D341Med (cell line): ENCODE measurements around the gene C21orf91.
"Not testable (repeated sequence)": the region's sequence is repeated elsewhere in the genome, so short reads cannot be mapped to it uniquely, and the experiment has no call there.

Experiments used
- DNase-seq: peaks from one replicate; pipeline ENCODE4 v3.0.0; 2012; ENCODE audit warnings: low spot score

The C21orf91 gene

DNA sequence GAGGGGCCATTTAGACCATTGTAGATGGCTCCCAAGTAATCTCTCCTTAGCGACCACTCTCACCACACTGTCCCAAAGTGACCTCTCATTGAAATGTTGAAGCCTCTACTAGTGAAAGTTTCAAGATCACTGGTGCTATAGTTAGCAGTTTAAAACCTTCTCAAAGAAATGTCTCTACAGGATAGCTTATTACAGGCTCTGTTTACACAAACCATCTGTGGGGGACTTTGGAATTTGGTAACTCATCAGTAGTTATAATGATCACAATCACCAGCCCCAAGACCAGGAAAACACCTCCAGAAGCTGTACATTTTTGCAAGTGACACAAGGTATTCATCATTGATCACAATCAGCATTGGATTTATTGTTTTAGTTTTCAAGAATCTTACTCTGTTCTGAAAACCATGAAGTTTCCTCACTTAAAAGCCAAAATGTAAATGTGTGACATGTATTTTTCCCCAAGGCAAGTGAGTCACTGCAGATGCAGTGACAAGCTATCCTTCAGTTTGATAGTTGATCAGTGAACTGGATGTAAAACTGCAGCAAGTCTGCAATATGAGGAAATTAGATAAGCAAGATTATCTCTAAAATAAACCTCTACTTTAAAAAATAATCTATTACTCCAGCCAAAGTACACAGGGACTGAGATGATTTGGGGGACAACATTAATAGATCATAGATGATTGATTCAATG is 41.9 kb downstream of the C21orf91 start:
- DNase-seq = no peak

- no peak for DNase-seq
These were observed 43.6 kb downstream of the C21orf91 start for GRCh38 chr21:17775431-17776126.

DNA sequence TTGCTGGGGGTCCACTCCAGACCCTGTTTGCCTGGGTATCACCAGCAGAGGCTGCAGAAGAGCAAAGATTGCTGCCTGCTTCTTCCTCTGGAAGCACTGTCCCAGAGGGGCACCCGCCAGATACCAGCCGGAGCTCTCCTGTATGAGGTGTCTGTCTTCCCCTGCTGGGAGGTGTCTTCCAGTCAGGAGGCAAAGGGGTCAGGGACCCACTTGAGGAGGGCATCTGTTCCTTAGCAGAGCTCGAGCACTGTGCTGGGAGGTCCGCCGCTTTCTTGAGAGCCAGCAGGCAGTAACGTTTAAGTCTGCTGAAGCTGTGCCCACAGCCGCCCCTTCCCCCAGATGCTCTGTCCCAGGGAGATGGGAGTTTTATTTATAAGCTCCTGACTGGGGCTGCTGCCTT is 44.1 kb downstream of the C21orf91 start:
- not testable (repeated sequence) for DNase-seq

- DNase-seq = no peak
These were observed 49.7 kb downstream of the C21orf91 start for GRCh38 chr21:17769447-17769845.

GRCh38 chr21:17768840-17769446 is 50.2 kb downstream of the C21orf91 start:
- no peak for DNase-seq

DNA sequence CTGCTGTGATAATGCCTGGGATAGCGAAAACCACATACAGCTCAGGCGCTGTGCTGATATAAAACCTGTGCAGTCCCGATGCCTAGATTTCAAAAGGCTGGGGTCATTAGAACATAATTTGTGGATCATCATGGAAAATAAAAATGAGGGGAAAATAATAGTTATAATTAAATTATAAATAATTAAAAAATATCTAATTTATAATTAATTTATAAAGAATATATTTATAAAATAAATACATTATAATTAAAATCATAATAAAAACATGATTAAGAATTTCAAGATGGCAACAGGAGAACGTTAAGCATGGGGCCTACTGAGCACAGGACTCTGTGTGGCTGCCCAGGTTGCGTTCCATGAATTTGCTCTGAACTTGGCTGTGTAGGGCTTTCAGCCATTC is 53.9 kb downstream of the C21orf91 start:
- DNase-seq = no peak

DNA sequence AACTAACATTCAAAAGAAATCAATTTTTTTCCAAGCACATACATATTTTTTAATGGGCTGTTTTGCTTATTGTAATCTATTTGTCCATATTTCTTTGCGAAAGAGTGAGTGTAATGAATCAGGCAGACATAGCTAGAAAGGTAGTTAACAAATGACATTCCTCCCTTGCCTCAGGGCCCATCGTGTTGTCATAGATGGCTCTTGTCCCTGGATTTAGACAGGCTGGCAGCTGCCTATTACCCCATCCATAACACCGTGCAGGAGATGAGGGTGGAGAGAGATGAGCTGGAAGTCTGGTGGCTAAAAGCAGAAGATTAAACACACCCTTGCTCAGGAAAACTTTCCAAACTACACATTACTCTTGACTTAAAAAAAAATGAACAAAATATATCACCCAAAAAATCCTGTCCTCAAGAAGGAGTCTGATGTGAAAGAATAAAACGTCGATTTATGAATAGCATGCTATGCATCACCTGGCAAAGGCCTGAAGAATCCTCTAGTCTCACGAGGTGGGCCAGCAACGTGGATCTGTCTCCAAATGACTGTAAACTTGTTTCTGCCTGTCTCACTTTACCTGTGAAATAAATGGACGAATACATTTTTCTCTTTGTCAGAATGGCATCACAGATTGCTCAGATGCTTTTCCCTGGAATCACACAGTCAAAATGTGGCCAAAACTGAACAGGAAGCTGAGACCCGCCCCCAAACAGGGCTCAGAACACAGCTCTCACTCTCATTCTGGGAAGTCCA is 55.7 kb downstream of the C21orf91 start:
- no peak for DNase-seq

DNA sequence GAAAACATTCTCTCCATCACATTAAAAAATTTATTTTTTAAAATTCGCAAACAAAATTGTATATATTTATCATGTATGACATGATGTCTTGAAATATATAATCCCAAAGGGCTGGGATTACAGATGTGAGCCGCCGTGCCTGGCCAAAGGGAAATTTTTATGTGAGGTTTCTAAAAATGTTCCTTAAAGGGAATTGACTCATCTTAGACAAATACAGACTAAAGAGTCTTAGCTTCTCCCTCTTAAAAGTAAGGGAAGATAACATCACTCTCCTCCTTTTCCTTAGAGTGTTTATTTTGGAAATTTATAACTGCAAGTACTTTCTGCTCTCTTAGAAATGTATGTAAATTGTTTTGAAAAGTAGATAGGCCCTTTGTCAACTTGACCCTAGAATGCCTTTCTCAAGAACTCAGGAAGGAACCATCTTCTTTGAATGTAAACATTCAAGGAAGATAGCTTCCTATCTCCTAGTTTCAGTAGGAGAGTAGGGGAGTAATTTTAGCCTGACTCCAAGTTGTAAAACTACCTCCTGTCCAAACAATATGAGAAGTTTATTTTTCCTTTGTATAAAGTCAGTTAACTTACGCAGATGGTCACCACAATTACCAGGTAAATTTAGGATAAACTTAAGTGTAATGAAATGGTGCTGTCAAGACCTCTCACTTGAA is 59.5 kb downstream of the C21orf91 start:
- no peak for DNase-seq

DNA sequence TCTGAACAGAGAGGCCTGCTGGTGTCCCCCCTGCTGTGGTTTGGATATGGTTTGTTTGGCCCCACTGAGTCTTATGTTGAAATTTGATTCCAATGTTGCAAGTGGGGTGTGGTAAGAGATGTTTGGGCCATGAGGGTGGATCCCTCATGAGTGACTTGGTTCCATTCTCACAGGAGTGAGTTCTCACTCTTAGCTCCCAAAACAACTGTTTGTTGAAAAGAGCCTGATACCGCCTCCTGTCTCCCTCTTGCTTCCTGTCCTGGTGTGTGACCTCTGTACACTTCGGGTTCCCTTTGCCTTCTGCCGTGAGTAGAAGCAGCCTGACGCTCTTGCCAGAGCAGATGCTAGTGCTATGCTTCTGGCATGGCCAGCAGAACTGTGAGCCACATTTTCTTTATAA is 60.5 kb downstream of the C21orf91 start:
- DNase-seq = no peak

GRCh38 chr21:17757671-17758070 is 61.5 kb downstream of the C21orf91 start:
- no peak for DNase-seq

- no peak for DNase-seq
These were observed 65.4 kb downstream of the C21orf91 start for GRCh38 chr21:17753736-17754135.

GRCh38 chr21:17752171-17752570 is 67.0 kb downstream of the C21orf91 start:
- DNase-seq = no peak

GRCh38 chr21:17746920-17747319 is 72.2 kb downstream of the C21orf91 start:
- DNase-seq = no peak

GRCh38 chr21:17745086-17745485 is 74.1 kb downstream of the C21orf91 start:
- DNase-seq = no peak

DNA sequence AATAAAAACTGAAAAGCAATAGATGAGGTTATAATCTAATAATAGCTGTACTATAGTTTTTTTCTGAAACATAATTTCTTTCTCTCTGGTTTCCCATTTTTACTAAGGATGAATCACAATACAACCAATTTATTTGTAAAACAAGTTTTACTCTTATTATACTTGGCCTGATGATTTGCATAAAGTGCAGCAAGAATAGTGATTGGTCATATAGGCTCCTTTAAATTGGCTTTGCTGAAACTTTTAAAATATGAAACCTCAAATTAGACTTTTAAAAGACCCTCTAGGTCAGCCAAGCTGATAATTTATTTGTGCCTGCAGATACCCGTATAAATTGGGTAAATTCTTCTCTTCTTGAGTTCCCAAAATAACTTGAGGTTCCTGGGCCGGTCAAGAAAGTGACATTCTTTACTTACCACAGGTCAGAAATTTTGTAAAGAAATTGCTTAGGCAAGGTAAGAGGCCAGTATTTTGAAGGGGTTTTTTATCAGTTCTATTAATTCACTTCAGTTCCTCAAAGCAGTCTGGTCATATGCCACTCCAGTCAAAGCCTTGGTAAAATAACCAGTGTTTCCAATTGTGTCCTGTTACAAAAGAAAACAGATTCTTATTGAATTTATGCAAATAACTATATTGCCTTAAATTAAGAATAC is 76.1 kb downstream of the C21orf91 start:
- no peak for DNase-seq

DNA sequence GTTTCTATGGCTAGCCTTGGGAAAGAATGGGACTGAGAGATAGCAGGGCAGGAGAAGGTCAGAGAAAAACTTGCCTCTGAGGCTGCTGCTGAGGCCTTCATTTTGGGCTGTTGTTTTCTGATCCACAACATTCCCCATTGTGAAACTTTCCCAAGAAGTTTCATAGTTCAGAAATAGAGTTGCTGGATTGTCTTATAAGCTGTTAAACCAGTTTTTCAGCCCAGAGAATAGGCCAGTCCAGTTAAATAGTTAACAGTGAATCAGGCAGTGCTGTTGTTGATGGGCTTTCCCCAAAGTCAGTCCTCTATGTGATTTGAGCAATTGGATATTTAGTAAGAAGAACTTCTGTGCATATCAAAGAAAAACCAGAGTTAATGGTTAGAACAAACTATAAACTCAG is 77.0 kb downstream of the C21orf91 start:
- DNase-seq = no peak
